Body of pancreas (tissue), 4 donors: Measurements from ENCODE around the gene EVA1C. TPM values are rescaled to one million over a fixed set of nuclear protein-coding genes. Genes with fewer than 3 reads are reported as not detected.

ENCODE experiments used
- ATAC-seq: fragments of 150-250 bp; one replicate; pipeline ENCODE4 v1.9.1; 2016
- DNase-seq, 4 donors: peaks; one replicate each; pipeline ENCODE4 v3.0.0-alpha.2; 2019
- H3K27ac ChIP-seq, 4 donors: fragments of 200-600 bp; sonication (generic); 1 replicate in 3 of 4; 2 replicates in 1 of 4; pipeline versions ENCODE4 v1.5.1 to v1.6.1; 2016 to 2019; ENCODE audit warnings: mild to moderate bottlenecking in 1 of 4, mixed read lengths in 1 of 4, moderate library complexity in 1 of 4
- H3K27me3 ChIP-seq, 2 donors: fragments of 200-600 bp; sonication (generic); one replicate each; pipeline ENCODE4 v1.6.0; 2016; ENCODE audit warnings: mild to moderate bottlenecking in 1 of 2
- H3K36me3 ChIP-seq, 2 donors: fragments of 200-600 bp; sonication (generic); replicated peaks in 1 of 2; 2 replicates each; pipeline ENCODE4 v1.5.1; 2016; ENCODE audit warnings: low read depth in 2 of 2; ENCODE audit not compliant: insufficient read depth in 1 of 2
- H3K4me1 ChIP-seq: fragments of 200-600 bp; sonication (generic); one replicate; pipeline ENCODE4 v1.6.0; 2016
- H3K4me3 ChIP-seq, 2 donors: fragments of 200-600 bp; sonication (generic); 1 replicate in 1 of 2; 2 replicates in 1 of 2; pipeline ENCODE4 v1.5.1; 2016 to 2019
- H3K9me3 ChIP-seq, 3 donors: fragments of 200-600 bp; sonication (generic); 1 replicate in 2 of 3; 2 replicates in 1 of 3; pipeline ENCODE4 v1.5.1; 2016
- CTCF ChIP-seq, 7 experiments: fragments of 450-650 bp in 4 of 7; fragments of 200-600 bp in 3 of 7; sonication (generic) in 3 of 7; IDR thresholded peaks; one replicate each; pipeline ENCODE4 v1.5.1; 2016 to 2019; ENCODE audit warnings: antibody characterized with exemption in 7 of 7
- POLR2A ChIP-seq, 3 donors: fragments of 450-650 bp; IDR thresholded peaks; one replicate each; pipeline ENCODE4 v1.6.1; 2016; ENCODE audit warnings: antibody characterized with exemption in 3 of 3, mild to moderate bottlenecking in 2 of 3
- WGBS, 2 donors: methylation state at CpG; one replicate each; pipeline ENCODE4 v1.1.5; 2017; 5-methylcytosine and 5-hydroxymethylcytosine counted together
- intact Hi-C: fragments of 100-400 bp; cut with DNase I; formaldehyde crosslinking; loops from one replicate; pipeline ENCODE4 v1.15.1; 2023
- total RNA-seq, 2 donors: library from RNA; depleted of rRNA; stranded (reverse); fragments of >200 nt; gene quantifications; one replicate each; pipeline ENCODE4 v1.1.0, GENCODE V29; 2016

The EVA1C gene
- total RNA-seq, 2 donors from 2014 or later: 16.5 to 24.4 TPM

GRCh38 chr21:32543975-32544374, 131.5 kb downstream of the EVA1C start:
- intact Hi-C loops: no loop called here
- Histone ChIP-seq H3K27me3 (no peaks in the 10 kb centered on the region), H3K4me3 (no peak overlapping the region), H3K36me3 (no peaks in the 10 kb centered on the region), H3K4me1 (no peaks in the 10 kb centered on the region), H3K27ac (no peak overlapping the region), H3K9me3 (no peaks in the 10 kb centered on the region)
- TF ChIP-seq POLR2A (IDR thresholded peaks at IDR 0.05) (no peak), CTCF (IDR thresholded peaks at IDR 0.05) (no peak)
- DNase-seq (no peak), ATAC-seq (no peak)
- 87 to 93% methylated on average over 3 of the region's 3 CpGs for WGBS, 2 donors

GRCh38 chr21:32544697-32545096, 132.2 kb downstream of the EVA1C start:
- H3K27me3 ChIP-seq: no peaks in the 10 kb centered on the region
- H3K9me3 ChIP-seq: no peaks in the 10 kb centered on the region
- H3K4me3 ChIP-seq: no peak overlapping the region
- H3K27ac ChIP-seq: no peak overlapping the region
- intact Hi-C loops: no loop called here
- TF ChIP-seq CTCF (IDR thresholded peaks at IDR 0.05) (no peak), POLR2A (IDR thresholded peaks at IDR 0.05) (no peak)
- H3K4me1 ChIP-seq: no peaks in the 10 kb centered on the region
- 81 to 92% methylated on average over 4 of the region's 4 CpGs for WGBS, 2 donors
- DNase-seq (no peak), ATAC-seq (no peak)
- no peaks in the 10 kb centered on the region for H3K36me3 ChIP-seq

- ATAC-seq (no peak), DNase-seq (no peak)
- H3K27me3 ChIP-seq: no peaks in the 10 kb centered on the region
- 81 to 89% methylated on average over 6 of the region's 6 CpGs for WGBS, 2 donors
- H3K4me3 ChIP-seq: no peak overlapping the region
- no peak overlapping the region for H3K27ac ChIP-seq
- H3K4me1 ChIP-seq: no peaks in the 10 kb centered on the region
- intact Hi-C loops: no loop called here
- TF ChIP-seq CTCF (IDR thresholded peaks at IDR 0.05): no peak
- no peak for TF ChIP-seq POLR2A (IDR thresholded peaks at IDR 0.05)
- H3K36me3 ChIP-seq: no peaks in the 10 kb centered on the region
- no peaks in the 10 kb centered on the region for H3K9me3 ChIP-seq
These were observed 133.5 kb downstream of the EVA1C start for GRCh38 chr21:32545948-32546441.

- Histone ChIP-seq H3K36me3 (no peaks in the 10 kb centered on the region), H3K4me1 (no peaks in the 10 kb centered on the region), H3K4me3 (no peak overlapping the region), H3K27me3 (no peaks in the 10 kb centered on the region), H3K9me3 (no peaks in the 10 kb centered on the region), H3K27ac (no peak overlapping the region)
- TF ChIP-seq CTCF (IDR thresholded peaks at IDR 0.05) (no peak), POLR2A (IDR thresholded peaks at IDR 0.05) (no peak)
- WGBS, 2 donors: 77 to 90% methylated on average over 4 of the region's 4 CpGs
- intact Hi-C loops: no loop called here
- ATAC-seq (no peak), DNase-seq (no peak)
These were observed 134.5 kb downstream of the EVA1C start for GRCh38 chr21:32547018-32547417.

GRCh38 chr21:32548978-32549377, 136.5 kb downstream of the EVA1C start:
- TF ChIP-seq CTCF (IDR thresholded peaks at IDR 0.05): no peak
- Histone ChIP-seq H3K27ac (no peak overlapping the region), H3K36me3 (no peaks in the 10 kb centered on the region), H3K4me3 (no peak overlapping the region), H3K27me3 (no peaks in the 10 kb centered on the region), H3K4me1 (no peaks in the 10 kb centered on the region), H3K9me3 (no peaks in the 10 kb centered on the region)
- WGBS, 2 donors: 70 to 81% methylated on average over 8 of the region's 8 CpGs
- intact Hi-C loops: no loop called here
- no peak for ATAC-seq
- DNase-seq: no peak
